ENCODE results near the gene ADAMTS4. TPM values are rescaled to one million over a fixed set of nuclear protein-coding genes. Genes with fewer than 3 reads are reported as not detected.
A peak's percentile ranks its signal among the peaks of the same experiment; 100 is the strongest.

The ADAMTS4 gene
- total and polyA plus RNA-seq, 2 of the 4 experiments (the other 2 are of a cell fraction), result 0.39 to 0.72 TPM

DNA sequence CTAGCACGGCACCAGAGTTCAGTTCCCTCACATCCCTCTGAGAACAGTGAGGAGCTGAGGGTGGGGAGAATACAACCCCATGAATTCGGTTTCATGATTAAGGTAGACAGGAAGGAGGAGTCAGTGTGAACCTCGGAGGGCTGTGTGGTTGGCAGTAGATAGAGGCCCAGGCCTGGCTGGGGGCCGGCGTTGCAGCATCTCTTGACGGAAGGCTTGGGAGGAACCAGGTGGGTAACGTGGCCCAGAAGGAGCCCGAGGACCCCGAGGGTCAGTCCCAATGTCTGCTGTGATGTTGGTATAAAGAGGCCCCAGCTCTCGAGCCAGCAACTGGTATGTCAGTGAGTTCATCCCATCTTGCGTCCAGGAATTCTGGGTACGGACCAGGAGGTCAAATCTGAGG is 27.2 kb downstream of the ADAMTS4 start:
- POLR2A ChIA-PET (ENCODE audit: unreplicated experiment), result no interaction called here
- TSS peak; percentile 27 for BruUV-seq (replicated peaks)
- peaks cover 46% of the 10 kb centered on the region for H3K36me3 ChIP-seq (ENCODE audit: control insufficient read depth, insufficient read depth, low read length)

More for the DNA sequence above, 27.2 kb downstream of the ADAMTS4 start:
- Histone ChIP-seq H4K5ac (ENCODE audit: low read depth, low read length) (no peak overlapping the region), H2AK9ac (replicated peaks; ENCODE audit: low read depth, low read length, poor library complexity) (no peak overlapping the region), H3K14ac (replicated peaks; ENCODE audit: low read depth, low read length) (no peak overlapping the region), H3K27ac (ENCODE audit: insufficient read depth, low read length) (no peak overlapping the region), H3K4ac (ENCODE audit: low read depth, low read length) (no peak overlapping the region), H4K8ac (ENCODE audit: low read depth in 2 of 2, low read length in 2 of 2) (no peak overlapping the region), H2BK20ac (ENCODE audit: low read depth, low read length) (no peak overlapping the region), H3K4me2 (ENCODE audit: low read depth, low read length) (no peak overlapping the region), H2BK15ac (ENCODE audit: low read depth, low read length) (no peak overlapping the region; the same call in 2 of the 3 replicates), H3K79me1 (ENCODE audit: low read depth in 1 of 2, low read length in 2 of 2) (peaks cover 15 to 41% of the 10 kb centered on the region in 2 experiments), H2BK5ac (ENCODE audit: low read depth, low read length, poor library complexity, severe bottlenecking) (no peak overlapping the region), H3K4me1 (ENCODE audit: control insufficient read depth, insufficient read depth, low read length) (peaks cover 15% of the 10 kb centered on the region), H3K4me3 (ENCODE audit: insufficient read depth, low read depth, low read length) (no peak overlapping the region), H2AK5ac (ENCODE audit: low read depth, low read length) (0 out of 2 replicates have a peak overlapping the region, but pooled peaks have one; percentile 9), H2BK120ac (ENCODE audit: low read depth, low read length) (no peak overlapping the region), H4K91ac (ENCODE audit: insufficient read depth, low read depth, low read length) (no peak overlapping the region), H3K56ac (ENCODE audit: extremely low read depth, insufficient read depth, low read length) (no peak overlapping the region), H3K27me3 (ENCODE audit: control insufficient read depth, insufficient read depth, low read length) (no peaks in the 10 kb centered on the region), H3K9me1 (ENCODE audit: insufficient read depth, low read length) (peaks cover 14% of the 10 kb centered on the region), H4K20me1 (ENCODE audit: insufficient read depth, low read length) (peaks cover 13% of the 10 kb centered on the region; the same call in 1 of the 2 replicates), H2AFZ (replicated peaks; ENCODE audit: low read length, poor library complexity) (no peak overlapping the region), H3K23ac (ENCODE audit: low read depth, low read length) (no peak overlapping the region), H3K18ac (ENCODE audit: low read depth, low read length) (no peak overlapping the region), H3K9ac (ENCODE audit: low read depth, low read length) (no peak overlapping the region), H3K9me3 (ENCODE audit: control insufficient read depth, insufficient read depth, low read length) (no peaks in the 10 kb centered on the region)
- no peak for DNase-seq
- dilution Hi-C loops (cut with HindIII; ENCODE audit: low sequenced_read_pairs, unreplicated experiment), result no loop called here
- in situ Hi-C loops (cut with MboI; ENCODE audit: low sequenced_read_pairs), result no loop called here
- no peak for ATAC-seq (ENCODE audit: low read depth)
- TF ChIP-seq NFE2L2 (IDR thresholded peaks at IDR 0.05; ENCODE audit: low read depth, low read length), result no peak
- no peak for TF ChIP-seq BHLHE40 (IDR thresholded peaks at IDR 0.05; ENCODE audit: low read depth, low read length)
- TF ChIP-seq RAD21 (IDR thresholded peaks at IDR 0.05; ENCODE audit: low read length), result no peak
- no peak for TF ChIP-seq USF2 (IDR thresholded peaks at IDR 0.05; ENCODE audit: low read depth, low read length)
- no peak for TF ChIP-seq RFX5 (IDR thresholded peaks at IDR 0.05; ENCODE audit: low read depth, low read length)
- no peak for TF ChIP-seq FOS (IDR thresholded peaks at IDR 0.05; ENCODE audit: low read depth, low read length)
- no peak for TF ChIP-seq MAZ (IDR thresholded peaks at IDR 0.05; ENCODE audit: borderline replicate concordance, low read depth, low read length)
- intact Hi-C loops (cut with micrococcal nuclease), result no loop called here
- CTCF ChIA-PET, result no interaction called here
- WGBS, 2 experiments (ENCODE audit: extremely low coverage in 2 of 2, insufficient read length in 1 of 2), result 93% methylated on average over 5 of the region's 12 CpGs; no CpG with 5 or more reads in 1 of the 2 experiments

All from IMR-90 (cell line).